RWPE1 (cell line): Measurements from ENCODE around the gene PHACTR3.

Experiments used
- CTCF ChIA-PET: fragments of 350-600 bp; sonication (Branson Sonifier 250); formaldehyde crosslinking; extraction: SDS; loops from one replicate; lab custom pipeline; 2021; lab: Yijun Ruan, JAX
- POLR2A ChIA-PET: fragments of 400-600 bp; formaldehyde crosslinking; extraction: SDS; loops from one replicate; lab custom pipeline; 2020; ENCODE audit warnings: antibody characterized with exemption; ENCODE audit not compliant: low non-redundant PET; lab: Yijun Ruan, JAX
- DNase-seq: peaks from one replicate; pipeline ENCODE4 v3.0.0; 2012; ENCODE audit warnings: low spot score
- H3K27ac ChIP-seq: fragments of 450-650 bp; 2 replicates; pipeline ENCODE4 v1.5.1; 2017
- CTCF ChIP-seq: fragments of 450-650 bp; conservative IDR thresholded peaks from 2 replicates; pipeline ENCODE4 v1.5.1; 2017; ENCODE audit warnings: low read depth, mild to moderate bottlenecking

PHACTR3 gene

GRCh38 chr20:59580991-59581401 is 23.3 kb upstream of the PHACTR3 start:
- ChIA-PET CTCF (interaction anchor here (1.2 to 8.1 kb wide), 2 partner anchors 10 to 17 kb away, joined by 6 to 62 read pairs; no protein-coding TSS in a partner anchor), POLR2A (no interaction called here)
- TF ChIP-seq CTCF, result no peak
- no peak overlapping the region for H3K27ac ChIP-seq
- DNase-seq, result no peak

GRCh38 chr20:59581993-59582679 is 22.2 kb upstream of the PHACTR3 start:
- ChIA-PET CTCF (interaction anchor here (0.6 to 8.1 kb wide), 4 partner anchors 11 to 369 kb away, joined by 3 to 62 read pairs (median 3); no protein-coding TSS in a partner anchor), POLR2A (interaction anchor here (0.6 kb wide), 1 partner anchor 165 kb away, joined by 3 read pairs; no protein-coding TSS in a partner anchor)
- no peak for TF ChIP-seq CTCF
- no peak for DNase-seq
- no peak overlapping the region for H3K27ac ChIP-seq

- DNase-seq, result no peak
- ChIA-PET CTCF (interaction anchor here (1.0 to 8.1 kb wide), 3 partner anchors 13 to 88 kb away, joined by 3 to 62 read pairs (median 3); no protein-coding TSS in a partner anchor), POLR2A (no interaction called here)
- H3K27ac ChIP-seq, result no peak overlapping the region
- no peak for TF ChIP-seq CTCF
Observed at GRCh38 chr20:59583428-59584277, 20.7 kb upstream of the PHACTR3 start.

GRCh38 chr20:59584278-59584925 is 19.9 kb upstream of the PHACTR3 start:
- ChIA-PET POLR2A (no interaction called here), CTCF (interaction anchor here (1.0 to 8.1 kb wide), 2 partner anchors 13 to 88 kb away, joined by 3 to 62 read pairs; no protein-coding TSS in a partner anchor)
- no peak for TF ChIP-seq CTCF
- H3K27ac ChIP-seq, result no peak overlapping the region
- DNase-seq, result no peak

- CTCF ChIA-PET, result interaction anchor here (8.1 kb wide), 1 partner anchor 15 kb away, joined by 62 read pairs; no protein-coding TSS in a partner anchor
- H3K27ac ChIP-seq, result no peak overlapping the region
- TF ChIP-seq CTCF, result no peak
- no peak for DNase-seq
- POLR2A ChIA-PET, result no interaction called here
Observed at GRCh38 chr20:59585714-59586409, 18.5 kb upstream of the PHACTR3 start.
